NOMO-1 (cell line): ENCODE measurements around the gene CLSTN3.

Source experiments
- DNase-seq, 2 experiments: peaks; one replicate each; lab custom pipeline; 2025; ENCODE audit not compliant: unreplicated experiment in 2 of 2; lab: John Stamatoyannopoulos, UW

CLSTN3 gene

DNA sequence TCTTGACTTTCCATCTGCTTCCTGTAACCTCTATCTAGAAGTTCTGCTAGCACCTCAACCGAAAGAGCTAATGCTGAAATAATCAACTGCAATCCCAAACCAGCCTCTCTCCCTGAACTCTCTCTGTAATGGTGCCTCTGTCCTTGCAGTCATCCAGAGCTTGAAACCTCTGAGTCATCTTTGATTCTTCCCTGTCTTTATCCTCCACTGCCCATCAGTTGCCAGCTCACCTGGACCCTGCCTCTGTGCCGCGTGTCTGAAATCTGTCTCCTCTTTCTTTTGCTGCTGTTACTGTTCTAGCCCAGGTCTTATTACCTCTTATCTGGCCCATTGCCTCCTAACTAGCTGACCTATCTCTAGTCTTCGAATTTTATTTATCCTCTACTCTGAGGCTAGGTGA is 15.5 kb downstream of the CLSTN3 start:
- DNase-seq: no peak

DNA sequence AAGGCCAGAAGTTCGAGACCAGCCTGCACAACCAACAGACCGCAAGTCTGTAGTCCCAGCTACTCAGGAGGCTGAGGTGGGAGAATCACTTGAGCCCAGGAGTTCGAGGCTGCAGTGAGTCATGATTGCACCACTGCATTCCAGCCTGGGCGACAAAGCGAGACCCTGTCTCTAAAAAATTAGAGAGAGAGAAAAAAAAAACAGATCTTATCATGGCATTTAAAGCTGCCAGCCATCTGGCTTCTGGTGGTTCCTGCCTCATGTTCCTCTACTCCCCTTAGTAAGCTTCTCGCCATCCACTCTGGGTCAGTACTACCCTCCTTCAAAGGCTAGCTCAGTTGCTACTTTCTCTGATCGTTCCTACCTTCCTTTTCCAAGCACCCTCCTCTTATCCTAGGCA is 16.1 kb downstream of the CLSTN3 start:
- DNase-seq: no peak

DNA sequence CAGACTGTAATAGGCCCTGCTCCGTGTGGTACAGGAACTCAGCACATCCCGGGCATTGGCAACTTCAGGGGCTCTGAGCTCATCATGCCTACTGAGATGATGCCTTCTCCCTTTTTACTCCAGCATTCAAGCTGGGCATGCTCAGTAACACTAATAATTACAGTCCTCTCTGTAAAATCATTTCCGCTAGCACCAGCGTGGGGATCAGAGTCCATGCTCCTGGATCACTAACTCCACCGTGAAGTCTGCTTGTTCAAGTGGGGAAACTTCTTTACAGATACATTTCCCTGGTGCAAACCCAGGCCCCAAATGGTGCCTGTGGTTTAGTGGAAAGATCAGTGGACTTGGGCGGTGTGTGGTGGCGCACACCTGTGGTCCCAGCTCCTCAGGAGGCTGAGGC is 16.7 kb downstream of the CLSTN3 start:
- DNase-seq: no peak

DNA sequence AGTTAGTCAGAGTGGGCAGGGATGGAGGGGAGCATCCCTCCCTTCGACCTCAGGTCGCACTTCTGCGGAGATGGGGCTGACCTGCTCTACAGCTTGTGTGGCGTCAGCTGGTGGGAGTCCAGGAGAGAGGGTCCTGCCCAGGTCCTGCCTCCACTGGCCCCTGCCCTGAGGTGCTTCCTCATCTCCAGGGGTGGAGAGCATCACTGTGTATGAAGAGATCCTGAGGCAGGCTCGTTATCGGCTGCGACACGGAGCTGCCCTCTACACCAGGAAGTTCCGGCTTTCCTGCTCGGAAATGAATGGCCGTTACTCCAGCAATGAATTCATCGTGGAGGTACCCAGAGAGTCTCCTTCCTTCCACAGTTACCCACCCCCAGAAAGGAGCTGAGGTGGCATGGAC is 20.2 kb downstream of the CLSTN3 start:
- DNase-seq: no peak

DNA sequence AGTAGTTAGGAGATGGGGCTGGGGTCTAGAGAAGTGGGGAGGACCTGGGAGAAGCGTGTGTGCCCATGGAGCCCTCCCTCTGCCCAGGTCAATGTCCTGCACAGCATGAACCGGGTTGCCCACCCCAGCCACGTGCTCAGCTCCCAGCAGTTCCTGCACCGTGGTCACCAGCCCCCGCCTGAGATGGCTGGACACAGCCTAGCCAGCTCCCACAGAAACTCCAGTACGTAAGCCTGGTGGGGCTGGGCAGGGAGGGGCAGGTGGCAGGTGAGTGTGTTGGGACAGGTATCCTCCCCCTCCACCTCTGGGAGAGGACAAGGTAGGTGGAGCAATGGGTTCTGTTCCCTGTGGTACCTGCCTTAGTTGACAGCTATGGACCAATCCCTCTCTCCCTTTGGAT is 20.7 kb downstream of the CLSTN3 start:
- no peak for DNase-seq

DNA sequence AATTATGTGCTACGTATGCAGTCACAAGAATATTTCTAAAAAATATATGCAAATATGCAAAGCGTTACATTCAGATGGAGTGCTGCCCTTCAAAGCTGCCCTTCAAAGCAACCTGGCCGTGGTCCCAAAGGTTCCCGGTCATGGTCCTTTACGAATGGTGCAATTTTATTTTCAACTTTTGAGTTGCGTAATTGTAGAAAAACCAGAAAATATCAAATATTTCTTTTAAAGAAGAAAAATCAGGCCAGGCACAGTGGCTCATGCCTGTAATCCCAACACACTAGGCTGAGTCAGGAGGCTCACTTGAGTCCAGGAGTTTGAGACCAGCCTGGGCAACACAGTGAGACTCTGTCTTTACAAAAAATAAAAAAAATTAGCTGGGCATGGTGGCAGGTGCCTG is 21.4 kb downstream of the CLSTN3 start:
- no peak for DNase-seq

DNA sequence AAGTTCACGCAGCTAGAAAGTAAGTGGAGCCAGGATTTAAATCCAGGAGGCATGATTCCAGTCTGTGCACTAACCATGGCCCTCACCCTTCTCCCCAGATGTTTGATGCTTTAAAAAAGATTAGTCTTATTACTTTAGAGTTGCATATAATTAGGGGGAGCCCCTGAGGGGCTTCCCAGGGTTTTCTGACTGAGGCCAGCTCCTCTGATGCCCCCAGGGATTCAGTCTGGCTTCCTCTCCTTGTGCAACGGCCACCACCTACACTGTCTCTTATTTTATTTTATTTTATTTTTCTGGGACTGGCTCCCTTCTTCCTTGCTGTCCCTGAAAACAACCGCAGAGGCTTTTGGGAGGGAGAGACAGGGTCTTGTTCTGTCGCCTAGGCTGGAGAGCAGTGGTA is 22.6 kb downstream of the CLSTN3 start:
- DNase-seq: no peak

DNA sequence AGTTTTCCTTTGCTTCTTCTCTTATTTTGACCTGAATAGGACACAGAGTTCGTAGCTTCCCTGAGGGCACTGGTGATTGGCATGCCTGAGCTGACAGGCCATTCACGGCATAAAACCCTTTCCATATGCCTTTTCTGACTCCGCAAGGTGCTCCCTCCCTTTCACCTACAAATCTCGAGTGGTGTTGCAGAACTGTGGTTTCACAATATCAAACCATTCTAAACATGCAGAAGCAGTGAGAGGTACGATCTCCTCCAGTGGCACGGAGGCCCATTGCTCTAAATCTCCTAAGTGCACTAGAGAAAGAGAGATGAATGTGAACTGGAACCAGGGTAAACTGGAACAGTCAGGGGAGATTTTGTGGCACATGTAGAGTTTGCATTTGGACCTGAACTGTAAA is 23.9 kb downstream of the CLSTN3 start:
- no peak for DNase-seq

DNA sequence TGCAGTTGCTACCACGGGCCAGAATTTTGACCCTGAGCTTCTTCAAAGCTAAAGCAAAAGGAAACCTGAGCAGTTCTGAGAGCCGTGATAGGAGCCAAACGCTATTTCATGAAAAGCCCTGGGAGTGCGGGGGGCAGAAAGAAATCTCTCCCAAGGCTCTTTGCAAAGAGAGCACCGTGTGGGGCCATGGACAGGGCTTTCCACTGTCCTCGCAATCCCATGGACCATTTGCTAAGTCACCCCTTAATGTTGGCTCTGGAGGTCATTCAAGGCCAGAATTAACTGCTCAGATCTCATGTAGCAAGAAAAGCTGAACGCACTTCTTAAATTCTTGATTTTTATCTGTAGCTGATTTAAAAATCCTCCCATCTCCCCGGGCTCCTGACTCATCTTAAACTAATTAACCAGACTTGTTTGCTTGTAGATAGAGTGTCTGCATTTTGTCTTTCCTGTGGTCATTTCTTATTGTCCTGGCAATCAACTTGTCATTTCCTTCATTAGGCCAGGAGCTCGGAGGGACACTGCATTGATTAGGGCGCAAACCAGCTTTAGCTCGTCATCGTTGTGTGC is 24.8 kb downstream of the CLSTN3 start:
- DNase-seq: no peak

DNA sequence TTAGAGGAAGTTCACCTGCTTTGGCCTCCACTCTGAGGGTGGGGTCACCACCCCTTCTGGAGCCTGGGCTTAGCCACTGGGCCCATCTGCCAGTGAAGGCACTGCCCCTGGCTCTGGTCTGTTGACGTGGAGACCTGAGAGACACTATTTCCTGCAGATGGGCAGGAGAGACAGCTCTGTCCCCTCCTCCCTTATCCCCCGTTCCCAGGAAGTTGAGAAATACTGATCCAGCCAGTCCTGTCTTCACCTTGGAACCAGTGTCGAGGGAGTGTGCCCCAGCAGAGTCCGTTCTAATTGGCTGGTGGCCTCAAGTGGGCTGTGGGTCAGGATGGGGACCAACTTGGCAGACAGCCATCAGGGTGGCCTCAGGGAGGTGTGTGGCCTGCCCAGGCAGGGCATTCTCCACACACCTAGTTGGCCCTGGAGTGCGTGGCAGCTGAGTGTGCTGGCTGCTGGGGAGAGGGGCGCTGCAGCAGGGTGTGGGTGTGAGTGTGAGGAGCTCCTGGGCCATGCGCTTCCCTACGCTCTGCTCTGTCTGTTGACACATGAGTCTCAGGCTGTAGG is 25.4 kb downstream of the CLSTN3 start:
- DNase-seq: no peak

DNA sequence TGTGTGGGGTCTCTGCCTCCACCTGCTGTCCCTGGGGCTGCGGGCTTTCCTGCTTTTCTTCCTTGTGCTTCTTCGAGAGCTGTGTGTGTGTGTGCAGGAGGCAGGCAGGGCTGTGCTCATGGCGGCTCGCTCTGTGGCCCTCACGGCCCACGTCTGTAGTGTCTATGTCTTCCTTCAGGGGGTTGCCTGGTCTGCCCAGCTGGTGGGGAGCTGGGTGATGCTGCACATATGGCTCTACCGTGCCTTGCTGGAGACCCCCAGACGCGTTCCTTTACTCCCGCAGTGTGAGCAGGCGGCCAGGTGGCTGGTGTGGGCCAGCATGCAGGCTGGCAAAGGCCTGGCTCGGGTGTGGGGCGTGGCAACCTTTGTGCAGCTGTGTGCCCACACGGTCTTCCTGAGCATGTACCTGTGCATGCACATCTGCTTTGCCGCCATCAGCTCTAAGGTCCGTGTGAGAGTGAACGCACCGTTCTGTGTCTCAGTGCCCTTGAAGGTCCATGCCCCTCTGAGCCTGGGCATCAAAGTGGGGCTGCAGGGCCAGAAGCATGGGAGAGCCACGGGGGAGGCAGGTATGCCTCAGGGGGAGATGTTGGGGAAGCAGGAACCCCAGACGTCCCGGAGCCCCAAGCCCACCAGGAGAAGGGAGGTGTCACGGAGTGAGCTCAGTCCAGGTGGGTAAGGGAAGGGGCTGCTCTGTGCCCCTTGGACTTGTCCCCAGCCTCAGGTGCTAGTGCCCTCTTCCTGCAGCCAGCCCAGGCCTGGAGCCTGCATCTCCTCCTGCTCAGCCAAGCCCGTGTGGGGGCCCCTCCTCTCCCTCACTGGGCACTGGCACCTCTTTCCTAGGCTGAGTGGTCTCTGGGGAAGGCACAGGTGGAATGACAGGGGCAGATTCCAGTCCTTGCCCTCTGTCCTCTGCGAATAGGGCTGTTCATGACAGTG is 26.4 kb downstream of the CLSTN3 start:
- DNase-seq: no peak

DNA sequence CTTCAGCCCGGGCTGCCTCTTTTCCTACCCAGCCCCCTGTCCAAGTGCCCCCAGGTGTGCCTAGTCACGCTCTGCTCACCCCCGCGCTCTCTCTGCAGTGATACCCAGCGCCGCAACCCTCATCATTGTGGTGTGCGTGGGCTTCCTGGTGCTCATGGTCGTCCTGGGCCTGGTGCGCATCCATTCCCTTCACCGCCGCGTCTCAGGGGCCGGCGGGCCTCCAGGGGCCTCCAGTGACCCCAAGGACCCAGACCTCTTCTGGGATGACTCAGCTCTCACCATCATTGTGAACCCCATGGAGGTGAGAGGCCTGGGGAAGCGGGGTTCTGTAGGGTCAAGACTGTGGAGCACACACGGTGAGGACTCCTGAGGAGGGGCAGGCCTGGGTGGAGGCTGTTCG is 27.2 kb downstream of the CLSTN3 start:
- no peak for DNase-seq

DNA sequence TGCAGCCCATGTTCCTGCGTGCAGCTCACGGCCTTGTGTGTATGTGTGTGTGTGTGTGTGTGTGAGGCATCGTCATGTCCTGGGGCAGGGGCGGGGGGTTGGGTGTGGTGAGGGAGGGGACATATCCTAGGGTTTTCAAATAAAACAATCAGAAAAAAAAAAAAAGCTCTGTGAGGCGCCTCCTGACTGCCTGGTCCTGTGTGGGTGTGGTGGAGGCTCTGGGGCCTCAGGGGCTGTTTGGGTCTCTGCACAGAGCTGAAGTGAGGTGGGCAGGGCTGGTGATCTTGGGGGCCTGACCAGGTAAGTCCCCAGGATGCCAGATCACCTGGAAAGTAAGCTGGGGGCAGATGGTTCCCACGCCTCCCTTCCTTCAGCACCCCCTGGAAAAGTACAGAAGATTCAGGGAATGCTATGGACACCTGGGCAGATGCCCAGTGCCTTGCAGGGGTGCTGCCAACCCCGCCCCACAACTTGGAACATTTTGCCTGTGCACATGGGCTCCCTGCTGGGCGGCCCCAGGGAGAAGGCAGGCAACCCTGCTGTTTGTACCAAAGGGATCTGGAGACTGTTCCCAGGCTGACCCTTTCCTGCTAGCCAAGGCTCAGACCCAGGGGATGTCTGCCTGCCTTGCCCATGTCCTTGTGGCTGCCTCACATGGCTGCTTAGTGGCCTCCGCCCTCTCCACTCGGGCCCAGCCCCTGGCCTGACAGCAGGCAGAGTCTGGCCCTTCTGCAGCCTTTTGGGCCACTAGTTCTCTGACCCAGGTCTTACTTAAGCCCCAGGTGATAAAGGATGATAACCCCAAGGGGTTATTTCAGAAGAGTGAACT is 28.8 kb downstream of the CLSTN3 start:
- DNase-seq: no peak

DNA sequence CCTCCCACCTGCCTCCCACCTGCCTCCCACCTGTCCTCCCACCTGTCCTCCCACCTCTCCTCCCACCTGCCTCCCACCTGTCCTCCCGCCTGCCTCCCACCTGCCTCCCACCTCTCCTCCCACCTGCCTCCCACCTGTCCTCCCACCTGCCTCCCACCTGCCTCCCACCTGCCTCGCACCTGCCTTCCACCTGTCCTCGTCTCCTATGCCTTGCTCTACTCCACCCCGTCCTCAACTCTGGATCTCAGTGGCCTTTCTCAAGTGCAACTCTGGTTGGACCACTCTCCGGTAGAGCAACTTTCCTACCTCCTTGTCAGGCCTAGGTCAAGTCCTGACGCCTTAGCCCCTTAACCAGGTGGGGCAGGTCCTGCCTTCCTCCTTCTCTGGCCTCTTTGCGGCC is 30.0 kb downstream of the CLSTN3 start:
- DNase-seq: no peak

DNA sequence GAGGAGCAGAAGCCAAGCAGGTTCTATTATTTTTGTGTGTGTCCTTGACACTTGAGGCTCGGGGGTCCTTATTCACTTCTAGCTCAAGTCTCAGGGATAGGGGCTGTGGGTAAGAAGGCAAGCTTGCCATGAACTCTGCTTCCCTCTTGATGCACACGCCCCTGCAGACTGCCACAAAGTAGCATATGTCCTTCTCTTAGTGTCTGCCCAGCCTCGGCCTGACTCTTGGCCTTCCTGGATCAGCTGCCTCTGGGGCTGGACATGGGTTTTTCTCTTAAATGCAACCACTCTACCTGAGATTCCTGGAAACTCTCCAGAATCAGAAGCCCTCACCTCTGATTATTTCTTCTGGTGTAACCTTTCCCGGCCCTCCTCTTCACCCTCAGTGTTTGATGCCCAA is 31.2 kb downstream of the CLSTN3 start:
- DNase-seq: no peak

DNA sequence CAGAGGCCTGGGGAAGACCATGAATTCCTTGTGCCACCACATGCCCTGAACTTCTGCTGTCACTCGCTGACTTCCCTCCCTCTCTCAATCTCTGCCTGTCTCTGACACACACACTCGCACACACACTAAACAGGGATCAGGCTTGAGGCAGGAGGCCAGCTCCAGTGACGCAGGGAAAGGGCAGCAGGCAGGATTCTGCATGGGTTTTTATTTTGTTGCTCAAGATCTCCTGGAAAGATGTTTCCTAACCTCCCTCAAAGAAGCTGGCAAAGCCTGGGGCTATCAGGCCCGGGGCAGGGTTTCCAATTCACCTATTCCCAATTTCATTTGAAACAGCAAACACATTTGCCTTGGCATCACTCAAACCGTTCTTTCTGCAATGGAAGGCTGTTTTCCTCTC is 31.6 kb downstream of the CLSTN3 start:
- DNase-seq: no peak

DNA sequence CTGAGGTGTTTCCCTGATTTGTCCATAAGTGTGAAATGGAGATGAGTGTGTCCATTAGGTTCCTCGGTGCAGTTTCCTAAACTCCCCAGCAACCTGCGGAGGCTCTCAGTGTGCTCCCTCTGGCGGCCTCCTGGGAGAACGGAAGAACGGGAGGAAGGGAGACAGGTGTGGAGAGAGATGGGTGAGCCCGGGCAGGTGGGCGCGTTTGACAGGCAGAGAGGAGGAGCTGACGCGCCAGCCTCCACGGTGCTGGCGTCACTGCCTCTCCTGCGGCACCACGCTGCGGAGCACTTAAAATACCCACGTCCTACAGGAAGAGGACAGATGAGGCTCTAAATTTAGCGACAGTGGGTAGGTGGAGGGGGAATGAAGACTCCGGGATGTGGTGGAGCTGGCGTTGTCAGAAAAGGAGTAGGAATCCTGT is 32.5 kb downstream of the CLSTN3 start:
- no peak for DNase-seq

DNA sequence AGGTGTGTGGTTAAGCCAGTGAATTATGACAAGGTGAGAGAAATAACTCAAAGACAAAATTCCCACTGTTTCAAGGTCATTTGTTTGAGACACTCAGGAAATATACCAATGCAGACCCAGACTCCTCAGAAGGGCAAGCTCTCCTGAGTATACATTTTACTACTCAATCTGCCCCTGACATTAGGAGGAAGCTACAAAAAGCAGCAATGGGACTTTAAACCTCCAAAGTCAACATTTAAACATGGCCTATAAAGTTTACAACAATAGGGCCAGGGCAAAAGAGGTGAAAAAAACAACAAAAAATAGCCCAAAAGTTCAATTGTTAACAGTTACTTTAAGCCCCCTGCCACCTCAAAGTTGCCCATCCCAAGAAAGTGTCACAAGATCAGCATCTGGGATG is 39.8 kb downstream of the CLSTN3 start:
- DNase-seq: no peak

DNA sequence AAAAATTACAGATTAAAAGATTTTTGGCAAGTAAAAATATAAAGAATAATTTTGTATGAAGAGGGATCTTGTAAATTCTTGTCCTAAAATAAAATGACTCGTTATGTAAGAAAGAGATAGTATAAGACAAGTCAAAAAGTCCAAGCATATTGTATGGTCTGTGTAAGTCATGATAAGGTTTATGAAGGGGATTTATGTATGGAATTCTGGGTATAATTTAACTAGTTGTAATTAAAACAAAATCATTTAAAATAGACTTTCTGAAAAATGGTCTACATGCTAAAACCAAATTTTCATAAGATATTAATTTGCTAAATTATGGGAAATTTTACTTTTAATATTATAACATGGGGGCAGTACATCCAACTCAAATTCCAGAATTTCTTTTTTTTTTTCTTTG is 41.7 kb downstream of the CLSTN3 start:
- no peak for DNase-seq

DNA sequence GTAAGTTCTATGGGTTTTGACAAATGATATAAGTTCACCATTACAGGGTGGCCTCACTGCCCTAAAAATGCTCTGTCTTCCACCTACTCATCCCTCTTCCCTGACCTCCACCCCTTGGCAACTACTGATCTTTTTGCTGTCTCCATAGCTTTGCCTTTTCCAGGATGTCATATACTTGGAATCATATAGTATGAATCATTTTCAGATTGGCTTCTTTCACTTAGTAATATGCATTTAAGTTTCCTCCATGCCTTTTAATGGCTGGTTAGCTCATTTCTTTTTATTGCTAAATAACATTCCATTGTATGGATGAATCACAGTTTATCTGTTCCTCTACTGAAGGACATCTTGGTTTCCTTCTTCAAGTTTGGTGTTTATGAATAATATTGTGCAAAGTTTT is 45.3 kb downstream of the CLSTN3 start:
- DNase-seq: no peak

DNA sequence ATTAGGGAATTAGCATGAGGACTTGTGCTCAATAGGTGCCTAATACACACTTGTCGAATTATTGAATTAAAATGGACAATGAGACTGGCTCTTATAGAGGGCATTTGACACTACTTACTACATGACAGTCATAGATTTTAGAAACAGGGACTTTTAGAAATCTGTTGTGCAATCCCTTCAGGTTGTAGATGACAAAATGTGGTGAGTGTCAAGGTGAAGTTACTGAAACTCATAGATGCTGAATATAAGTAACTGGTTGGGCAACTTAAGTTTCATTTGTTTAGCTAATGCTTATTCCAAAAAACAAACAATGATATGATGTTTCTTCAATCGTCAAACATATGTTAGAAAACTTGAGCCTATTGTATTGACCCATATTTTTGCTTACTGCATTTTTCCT is 46.4 kb downstream of the CLSTN3 start:
- DNase-seq: no peak
